Activated T-helper 1 cell treated with anti-CD3 and anti-CD28 coated beads, Interleukin-12 subunit alpha, Interleukin-12 subunit beta, Interleukin-2, Interleukin-4 antibody, amounts not matched to agents 30 ng/mL and 10 ng/mL and 1 ng/mL, durations not matched to agents 14 hours and 24 hours and 36 hours (primary cell): ENCODE measurements around the gene CHCT1. TPM values are rescaled to one million over a fixed set of nuclear protein-coding genes. Genes with fewer than 3 reads are reported as not detected.
A peak's percentile ranks its signal among the peaks of the same experiment; 100 is the strongest.
"Not testable (repeated sequence)": the region's sequence is repeated elsewhere in the genome, so short reads cannot be mapped to it uniquely, and the experiment has no call there.

Source experiments
- DNase-seq: peaks from one replicate; pipeline ENCODE4 v3.0.0; 2021; ENCODE audit warnings: low spot score
- H3K27ac Mint-ChIP-seq: one replicate; pipeline ENCODE4 v1.8.0; 2021; ENCODE audit warnings: mild to moderate bottlenecking, mixed read lengths
- H3K27me3 Mint-ChIP-seq: one replicate; pipeline ENCODE4 v1.8.0; 2022; ENCODE audit warnings: mild to moderate bottlenecking, moderate library complexity, mixed read lengths; ENCODE audit not compliant: insufficient read depth
- H3K36me3 Mint-ChIP-seq: one replicate; pipeline ENCODE4 v1.8.0; 2021; ENCODE audit warnings: low read depth, mixed read lengths
- H3K4me1 Mint-ChIP-seq: one replicate; pipeline ENCODE4 v1.8.0; 2021; ENCODE audit warnings: low read depth, mixed read lengths
- H3K4me3 Mint-ChIP-seq: one replicate; pipeline ENCODE4 v1.8.0; 2021; ENCODE audit warnings: mild to moderate bottlenecking, moderate library complexity, mixed read lengths
- H3K9me3 Mint-ChIP-seq: one replicate; pipeline ENCODE4 v1.8.0; 2021; ENCODE audit warnings: mixed read lengths
- intact Hi-C: fragments of 100-400 bp; cut with micrococcal nuclease; formaldehyde crosslinking; loops from one replicate; pipeline ENCODE4 v1.15.1; 2024
- total RNA-seq: library from RNA; stranded (reverse); gene quantifications from 2 replicates; pipeline ENCODE4 v1.2.3, GENCODE V29; 2022

The CHCT1 gene
- total RNA-seq, 1 donor from 2014 or later: not detected

GRCh38 chr17:60410001-60410400, 12.3 kb upstream of the CHCT1 start:
- no peak for DNase-seq
- intact Hi-C loops: no loop called here
- H3K36me3 Mint-ChIP-seq: no peaks in the 10 kb centered on the region
- no peak overlapping the region for H3K27ac Mint-ChIP-seq
- peaks cover 16% of the 10 kb centered on the region for H3K27me3 Mint-ChIP-seq
- no peaks in the 10 kb centered on the region for H3K9me3 Mint-ChIP-seq
- no peak overlapping the region for H3K4me3 Mint-ChIP-seq
- no peaks in the 10 kb centered on the region for H3K4me1 Mint-ChIP-seq

- H3K4me3 Mint-ChIP-seq: no peak overlapping the region
- no peaks in the 10 kb centered on the region for H3K9me3 Mint-ChIP-seq
- peaks cover 7% of the 10 kb centered on the region for H3K27me3 Mint-ChIP-seq
- intact Hi-C loops: no loop called here
- H3K4me1 Mint-ChIP-seq: no peaks in the 10 kb centered on the region
- DNase-seq: no peak
- H3K36me3 Mint-ChIP-seq: no peaks in the 10 kb centered on the region
- no peak overlapping the region for H3K27ac Mint-ChIP-seq
These were observed 9.6 kb upstream of the CHCT1 start for GRCh38 chr17:60412701-60413100.

- Mint-ChIP-seq H3K36me3 (peaks cover 1% of the 10 kb centered on the region), H3K27me3 (peaks cover 7% of the 10 kb centered on the region), H3K9me3 (no peaks in the 10 kb centered on the region), H3K4me3 (no peak overlapping the region), H3K4me1 (no peaks in the 10 kb centered on the region), H3K27ac (no peak overlapping the region)
- no peak for DNase-seq
- intact Hi-C loops: no loop called here
These were observed 7.1 kb upstream of the CHCT1 start for GRCh38 chr17:60415146-60415545.

- Mint-ChIP-seq H3K27me3 (peaks cover 7% of the 10 kb centered on the region), H3K36me3 (peaks cover 1% of the 10 kb centered on the region), H3K4me3 (no peak overlapping the region), H3K9me3 (no peaks in the 10 kb centered on the region), H3K4me1 (peaks cover 7% of the 10 kb centered on the region), H3K27ac (no peak overlapping the region)
- DNase-seq: no peak
- intact Hi-C loops: no loop called here
These were observed 5.8 kb upstream of the CHCT1 start for GRCh38 chr17:60416368-60416925.

GRCh38 chr17:60419003-60419402, 3.3 kb upstream of the CHCT1 start:
- DNase-seq, H3K27ac Mint-ChIP-seq, intact Hi-C loops, H3K36me3 Mint-ChIP-seq, H3K27me3 Mint-ChIP-seq, H3K4me1 Mint-ChIP-seq, H3K9me3 Mint-ChIP-seq: not testable (repeated sequence)
- H3K4me3 Mint-ChIP-seq: peak overlapping the region; percentile 32

- H3K4me3 Mint-ChIP-seq, H3K9me3 Mint-ChIP-seq, H3K4me1 Mint-ChIP-seq, H3K27me3 Mint-ChIP-seq, H3K27ac Mint-ChIP-seq, DNase-seq, intact Hi-C loops, H3K36me3 Mint-ChIP-seq: not testable (repeated sequence)
These were observed 2.4 kb upstream of the CHCT1 start for GRCh38 chr17:60419875-60420274.

GRCh38 chr17:60421273-60422161, 772 bp upstream of the CHCT1 start:
- Mint-ChIP-seq H3K27ac (peak overlapping the region; percentile 87), H3K4me3 (peak overlapping the region; percentile 78), H3K27me3 (peaks cover 6% of the 10 kb centered on the region), H3K36me3 (peaks cover 1% of the 10 kb centered on the region), H3K9me3 (no peaks in the 10 kb centered on the region), H3K4me1 (peaks cover 7% of the 10 kb centered on the region)
- peak; percentile 63 for DNase-seq
- intact Hi-C loops: loop anchor here (1.0 kb wide), 5 partner anchors 15 to 217 kb away; partner anchors contain the start of gene USP32

GRCh38 chr17:60423865-60424264, 1.6 kb downstream of the CHCT1 start:
- H3K27me3 Mint-ChIP-seq: peaks cover 13% of the 10 kb centered on the region
- peaks cover 1% of the 10 kb centered on the region for H3K36me3 Mint-ChIP-seq
- H3K27ac Mint-ChIP-seq: no peak overlapping the region
- no peak overlapping the region for H3K4me3 Mint-ChIP-seq
- intact Hi-C loops: no loop called here
- DNase-seq: no peak
- peaks cover 7% of the 10 kb centered on the region for H3K4me1 Mint-ChIP-seq
- H3K9me3 Mint-ChIP-seq: no peaks in the 10 kb centered on the region

GRCh38 chr17:60425626-60426025, 3.3 kb downstream of the CHCT1 start:
- H3K27ac Mint-ChIP-seq: no peak overlapping the region
- no peak for DNase-seq
- intact Hi-C loops: no loop called here
- H3K36me3 Mint-ChIP-seq: no peaks in the 10 kb centered on the region
- no peak overlapping the region for H3K4me3 Mint-ChIP-seq
- no peaks in the 10 kb centered on the region for H3K9me3 Mint-ChIP-seq
- peaks cover 15% of the 10 kb centered on the region for H3K27me3 Mint-ChIP-seq
- H3K4me1 Mint-ChIP-seq: peaks cover 7% of the 10 kb centered on the region

- H3K27me3 Mint-ChIP-seq: peaks cover 15% of the 10 kb centered on the region
- no peaks in the 10 kb centered on the region for H3K36me3 Mint-ChIP-seq
- H3K4me1 Mint-ChIP-seq: no peaks in the 10 kb centered on the region
- H3K4me3 Mint-ChIP-seq: no peak overlapping the region
- no peak for DNase-seq
- intact Hi-C loops: no loop called here
- H3K9me3 Mint-ChIP-seq: no peaks in the 10 kb centered on the region
- H3K27ac Mint-ChIP-seq: no peak overlapping the region
These were observed 4.3 kb downstream of the CHCT1 start for GRCh38 chr17:60426596-60426995.

GRCh38 chr17:60428491-60428890, 6.2 kb downstream of the CHCT1 start:
- H3K9me3 Mint-ChIP-seq, intact Hi-C loops, H3K27ac Mint-ChIP-seq, DNase-seq, H3K4me3 Mint-ChIP-seq, H3K36me3 Mint-ChIP-seq, H3K4me1 Mint-ChIP-seq: not testable (repeated sequence)
- H3K27me3 Mint-ChIP-seq: peaks cover 16% of the 10 kb centered on the region

GRCh38 chr17:60430561-60430960, 8.3 kb downstream of the CHCT1 start:
- H3K27ac Mint-ChIP-seq, H3K9me3 Mint-ChIP-seq, DNase-seq, H3K36me3 Mint-ChIP-seq, H3K4me3 Mint-ChIP-seq, H3K4me1 Mint-ChIP-seq: not testable (repeated sequence)
- intact Hi-C loops: loop anchor here (10.0 kb wide), 1 partner anchor 326 kb away; no protein-coding TSS in a partner anchor
- peaks cover 12% of the 10 kb centered on the region for H3K27me3 Mint-ChIP-seq
